ENCODE data around the gene TREM2.
"Not testable (repeated sequence)": the region's sequence is repeated elsewhere in the genome, so short reads cannot be mapped to it uniquely, and the experiment has no call there.

Gene TREM2

GRCh38 chr6:41162687-41163418 lies at the start of gene TREM2:
TREM2 (minus strand) TSS chr6:41163116; CDS start chr6:41163082, 34 bp downstream.
- no peak for DNase-seq (ENCODE audit: low read depth)

DNA sequence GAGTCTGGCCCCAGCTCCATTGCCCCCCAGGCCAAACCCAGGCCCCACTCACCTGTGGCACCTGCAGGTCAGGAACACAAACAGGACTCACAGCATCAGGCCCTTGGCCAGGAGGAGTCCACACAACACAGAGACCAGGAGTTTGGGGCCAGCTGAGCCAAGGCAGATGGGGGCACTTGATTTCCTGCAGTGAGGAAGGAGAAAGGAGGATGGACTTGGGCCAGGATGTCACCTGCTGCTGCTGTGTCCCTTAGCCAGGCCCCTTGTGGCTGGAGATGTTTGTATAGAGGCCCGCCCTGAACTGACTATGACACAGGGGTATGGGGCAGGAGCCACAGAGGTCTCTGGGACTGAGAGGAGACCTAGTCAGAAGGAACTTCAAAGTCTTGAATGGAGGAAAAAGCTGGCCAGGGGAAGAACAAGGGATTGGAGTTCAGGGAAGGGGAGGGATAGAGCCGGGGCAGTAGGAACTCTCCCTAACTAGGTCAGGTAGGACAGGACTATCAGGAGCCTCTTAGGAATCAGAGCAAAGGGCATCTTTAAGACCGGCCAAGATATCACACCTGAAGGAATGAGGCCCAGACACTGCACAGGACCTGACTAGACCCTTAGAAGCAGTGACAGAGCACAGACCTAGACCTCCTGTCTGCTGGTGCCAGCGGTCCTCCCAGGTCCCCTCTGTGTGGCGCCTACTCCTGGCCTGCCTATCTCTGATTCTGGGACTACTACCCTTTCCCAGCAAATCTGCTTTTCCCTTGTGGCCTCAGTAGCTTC lies 46.8 kb upstream of the TREM2 start:
- no peak for DNase-seq (ENCODE audit: low read depth)

DNA sequence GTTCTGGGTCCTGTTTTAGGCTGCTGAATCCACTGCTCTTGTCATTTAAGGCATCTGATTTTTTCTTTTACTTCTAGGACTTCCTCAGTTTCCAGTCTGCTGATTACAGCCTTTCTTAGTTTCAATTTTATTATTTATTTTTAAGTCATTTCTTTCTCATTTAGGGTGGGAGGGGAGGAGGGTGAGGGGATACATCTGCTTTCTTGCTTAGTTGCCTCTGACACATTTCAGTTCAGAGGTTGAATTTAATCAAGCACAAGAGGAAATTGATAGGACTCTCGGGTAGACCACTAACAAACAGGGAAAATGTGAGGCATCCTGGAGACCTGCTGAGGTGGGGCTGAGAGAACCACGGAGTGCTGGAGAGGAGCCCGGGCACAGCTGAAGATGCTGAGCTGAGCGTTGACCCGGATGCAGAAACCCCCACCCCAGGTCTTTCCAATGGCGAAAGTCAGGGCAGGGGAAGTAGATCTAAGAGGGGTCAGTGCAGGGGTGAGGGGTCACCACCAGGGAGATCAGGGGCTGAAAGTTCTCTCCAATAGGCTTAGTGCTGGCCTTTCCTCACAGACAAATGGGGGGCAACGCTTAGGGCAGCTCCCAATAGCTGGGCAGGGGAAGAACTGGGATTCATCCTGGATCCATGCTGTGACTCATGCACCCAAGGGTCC lies 45.7 kb upstream of the TREM2 start:
- no peak for DNase-seq (ENCODE audit: low read depth)

DNA sequence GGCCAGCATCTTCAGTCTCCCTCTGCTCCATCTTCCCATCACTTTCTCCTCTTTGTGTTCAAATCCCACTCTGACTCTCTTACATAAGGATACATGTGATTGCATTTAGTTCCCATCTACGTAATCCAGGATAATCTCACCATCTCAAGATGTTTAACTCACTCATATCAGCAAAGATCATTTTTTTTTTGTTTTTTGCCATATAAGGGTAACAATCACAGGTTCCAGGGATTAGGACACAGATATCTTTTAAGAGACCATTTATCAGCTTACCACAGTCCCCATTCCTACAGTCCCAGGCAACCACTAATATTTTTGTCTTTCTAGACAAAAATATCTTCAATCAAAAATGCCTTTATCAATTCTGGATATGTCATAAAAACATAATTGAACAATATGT lies 41.2 kb upstream of the TREM2 start:
- DNase-seq (ENCODE audit: low read depth) = no peak

GRCh38 chr6:41201764-41202173 lies 38.9 kb upstream of the TREM2 start:
- no peak for DNase-seq (ENCODE audit: low read depth)

DNA sequence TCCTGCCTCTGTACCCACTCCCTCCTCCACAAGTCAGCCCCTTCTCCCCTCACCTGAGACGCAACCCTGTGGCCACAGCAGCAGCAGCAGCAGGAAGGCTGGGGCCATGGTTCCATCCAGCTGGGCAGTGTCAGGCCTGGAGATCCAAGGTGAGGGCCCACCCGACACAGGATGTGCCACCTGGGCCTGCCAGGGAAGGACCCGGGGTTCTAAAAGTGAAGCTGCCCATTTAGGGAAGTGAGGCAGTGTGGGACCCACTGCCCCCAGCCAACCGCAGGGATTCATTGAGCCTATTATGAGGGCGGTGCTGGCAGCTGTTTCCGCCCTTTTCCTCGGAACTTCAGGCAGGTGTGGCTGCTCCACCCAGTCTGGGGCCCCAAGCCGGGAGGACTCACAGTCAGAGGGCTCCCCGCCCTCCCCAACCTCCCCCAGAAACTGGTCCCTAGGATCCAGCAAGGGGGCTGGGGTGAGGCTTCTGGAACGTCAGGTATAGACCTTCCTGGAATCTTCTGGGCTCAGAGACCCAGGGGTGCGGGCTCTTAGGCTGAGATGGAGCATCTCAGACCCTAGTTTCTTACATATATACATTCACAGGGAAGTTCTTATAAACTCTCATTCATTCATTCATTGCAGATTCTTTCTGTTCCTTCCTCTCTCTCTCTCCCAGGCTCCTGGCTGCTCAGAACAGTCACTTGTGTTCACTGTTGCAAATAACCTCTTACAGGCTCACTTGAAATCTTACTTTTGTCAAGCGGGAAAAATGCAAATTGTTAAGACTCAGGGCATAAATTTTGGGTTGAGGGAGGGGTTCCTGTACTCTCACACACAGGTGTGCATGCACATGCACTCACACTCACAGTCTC lies 38.2 kb upstream of the TREM2 start, which contains the start of gene TREML2:
TSS of gene TREML2 (minus strand) at position 249 of the 863 bp plus-strand sequence. CDS start at position 108, 141 bp downstream.
- no peak for DNase-seq (ENCODE audit: low read depth)

DNA sequence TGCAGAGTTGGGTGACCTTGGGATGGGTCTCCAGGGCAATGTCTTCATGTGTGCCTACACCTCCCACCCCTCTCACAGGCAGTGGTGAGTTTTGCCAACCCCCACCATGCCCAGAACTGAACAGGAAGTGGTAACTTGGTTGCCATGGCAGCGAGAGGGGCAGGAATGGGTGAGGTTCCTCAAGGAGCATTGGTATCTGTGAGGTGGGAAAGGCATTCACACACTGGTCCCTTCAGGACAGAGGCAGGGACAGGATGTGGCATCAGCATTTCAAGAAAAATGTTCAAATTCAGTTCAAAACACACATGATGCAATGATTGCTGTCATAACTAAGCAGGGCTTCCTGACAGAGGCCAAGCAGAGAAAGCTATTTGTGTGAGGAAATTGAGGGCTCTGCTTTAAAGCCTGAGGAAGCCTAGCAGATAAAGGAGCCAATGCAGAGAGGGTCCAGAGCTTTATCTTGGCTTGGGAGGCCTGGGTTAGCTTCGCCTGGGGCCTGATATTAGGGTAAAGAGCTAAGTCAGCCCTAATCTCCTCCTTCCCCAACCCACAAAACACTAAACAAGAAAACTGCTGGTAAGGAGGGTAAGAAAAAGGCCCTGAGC lies 37.5 kb upstream of the TREM2 start:
- DNase-seq (ENCODE audit: low read depth) = peak; percentile 39

GRCh38 chr6:41199552-41200246 lies 36.8 kb upstream of the TREM2 start:
- DNase-seq (ENCODE audit: low read depth) = no peak

- no peak for DNase-seq (ENCODE audit: low read depth)
Measured at GRCh38 chr6:41197234-41197633, 34.3 kb upstream of the TREM2 start.

DNA sequence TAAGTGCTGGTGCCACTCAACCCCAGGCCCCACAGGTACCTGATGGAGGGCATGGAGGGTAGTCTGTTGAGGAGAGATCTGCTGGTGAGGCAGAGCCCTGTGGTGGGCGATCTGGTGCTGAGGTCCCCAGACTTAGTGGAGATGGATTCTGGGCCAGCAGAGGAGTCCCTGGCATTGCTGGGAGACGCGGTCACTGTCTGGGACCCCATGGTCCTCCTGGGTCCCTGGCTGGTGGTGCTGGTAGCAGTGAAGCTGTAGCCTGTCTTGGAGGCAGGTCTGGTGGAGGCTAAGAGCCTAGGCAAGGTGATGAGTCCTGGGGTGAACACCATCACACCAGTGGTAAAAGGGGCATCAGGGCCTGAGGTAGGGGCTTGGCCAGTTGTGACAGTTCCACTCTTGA lies 31.5 kb upstream of the TREM2 start:
- DNase-seq (ENCODE audit: low read depth) = no peak

- DNase-seq (ENCODE audit: low read depth) = no peak
Measured at GRCh38 chr6:41193884-41194283, 31.0 kb upstream of the TREM2 start.

GRCh38 chr6:41193171-41193734 lies 30.3 kb upstream of the TREM2 start:
- DNase-seq (ENCODE audit: low read depth) = no peak

- no peak for DNase-seq (ENCODE audit: low read depth)
Measured at GRCh38 chr6:41191569-41191968, 28.7 kb upstream of the TREM2 start.

DNA sequence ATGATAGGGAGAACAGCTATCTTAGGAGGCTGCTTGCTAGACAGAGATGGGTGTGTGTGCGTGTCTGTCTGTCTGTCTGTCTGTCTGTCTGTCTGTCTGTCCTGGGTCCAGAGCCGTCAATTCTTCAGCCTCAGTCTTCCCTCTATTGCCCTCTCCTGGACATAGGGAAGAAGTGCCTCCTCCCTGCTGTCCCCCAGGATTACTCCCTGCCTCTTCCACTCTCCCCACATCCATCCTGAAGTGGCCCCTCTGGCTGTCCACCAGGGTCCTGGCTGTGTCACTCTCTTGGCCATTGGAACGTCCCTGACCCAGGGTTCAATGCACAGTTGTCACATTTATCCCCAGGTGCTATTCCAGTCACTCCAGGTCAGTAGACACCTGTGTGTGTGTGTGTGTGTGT lies 27.9 kb upstream of the TREM2 start:
- no peak for DNase-seq (ENCODE audit: low read depth)

GRCh38 chr6:41189967-41190366 lies 27.1 kb upstream of the TREM2 start:
- DNase-seq (ENCODE audit: low read depth) = no peak

DNA sequence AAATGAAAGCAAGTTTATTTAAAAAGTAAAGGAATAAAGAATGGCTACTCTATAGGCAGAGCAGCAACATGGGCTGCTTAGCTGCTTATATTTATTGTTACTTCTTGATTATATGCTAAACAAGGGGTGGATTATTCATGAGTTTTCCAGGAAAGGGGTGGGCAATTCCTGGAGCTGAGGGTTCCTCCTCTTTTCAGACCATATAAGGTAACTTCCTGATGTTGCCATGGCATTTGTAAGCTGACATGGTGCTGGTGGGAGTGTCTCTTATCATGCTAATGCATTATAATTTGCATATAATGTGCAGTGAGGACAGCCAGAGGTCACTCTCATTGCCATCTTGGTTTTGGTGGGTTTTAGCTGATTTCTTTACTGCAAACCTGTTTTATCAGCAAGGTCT lies 26.1 kb upstream of the TREM2 start:
- DNase-seq (ENCODE audit: low read depth) = not testable (repeated sequence)

DNA sequence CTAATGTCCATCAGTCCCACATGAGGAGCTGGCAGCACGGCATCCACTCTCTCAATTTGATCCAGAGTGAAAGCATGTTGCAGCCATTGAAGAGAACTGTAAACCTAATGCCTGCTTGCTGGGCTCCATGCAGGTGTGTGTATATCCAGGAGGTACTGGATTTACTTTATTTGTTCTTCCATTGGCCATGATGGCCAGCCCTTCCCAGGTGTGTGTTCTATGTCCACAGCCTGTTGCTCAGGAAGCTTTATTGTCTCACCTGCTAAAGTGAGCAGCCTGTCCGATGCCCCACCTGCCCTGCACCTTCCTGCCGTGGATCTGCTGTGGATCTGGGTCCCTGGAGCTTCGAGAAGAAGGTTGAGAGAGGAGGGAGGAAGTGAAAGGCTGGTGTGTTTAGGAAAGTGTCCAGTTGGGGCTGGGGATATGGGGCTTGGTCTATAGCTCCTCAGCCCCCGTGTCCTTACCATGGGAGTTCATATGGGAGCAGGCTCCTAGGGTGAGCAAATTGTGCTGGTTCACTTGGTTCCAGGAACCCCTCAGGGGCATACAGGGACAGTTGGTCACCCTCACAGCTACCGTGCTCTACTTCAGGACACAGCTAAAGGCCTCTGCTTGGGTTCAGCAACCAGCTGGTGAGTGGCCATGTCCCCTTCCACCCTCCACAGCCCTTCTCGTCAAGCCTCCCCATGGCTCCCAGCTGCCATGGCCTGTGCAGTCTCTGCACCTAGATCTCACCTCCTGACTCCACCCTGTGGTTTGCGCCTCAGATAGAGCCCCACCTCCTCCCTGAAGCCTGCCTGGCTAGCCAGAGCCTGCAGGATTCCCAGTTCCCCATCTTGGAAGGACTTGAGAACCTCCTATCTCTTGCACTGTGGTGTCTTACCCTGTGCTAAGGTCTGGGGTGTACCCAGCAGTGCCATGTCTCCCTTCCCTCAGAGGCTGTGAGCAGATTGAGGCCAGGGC lies 25.3 kb upstream of the TREM2 start:
- no peak for DNase-seq (ENCODE audit: low read depth)

DNA sequence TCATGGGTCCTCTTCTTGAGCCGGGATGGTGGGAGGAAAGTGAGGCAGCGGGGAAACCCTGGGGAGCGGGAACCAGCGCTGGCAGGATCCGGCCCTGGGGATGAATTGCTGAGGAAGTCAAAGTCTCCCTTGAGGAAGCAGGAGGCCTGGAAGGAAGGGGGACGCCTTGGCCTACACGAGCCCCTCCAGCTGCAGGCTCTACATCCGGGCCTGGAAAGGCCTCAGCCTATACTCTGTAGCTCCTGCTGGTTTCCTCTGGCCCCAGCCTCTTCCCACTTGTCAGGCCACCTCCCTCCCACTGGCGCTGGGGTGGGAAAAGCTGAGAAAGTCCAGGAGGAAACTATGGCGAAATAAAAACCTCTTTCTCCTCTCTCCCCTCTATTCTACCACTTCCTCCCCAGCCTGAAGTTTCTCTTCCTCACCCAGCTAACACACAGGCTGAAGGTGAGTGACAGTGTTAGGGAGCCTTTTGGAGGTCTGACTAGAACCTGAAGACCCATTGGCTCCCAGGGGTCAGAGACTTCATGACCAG lies 23.2 kb upstream of the TREM2 start:
- no peak for DNase-seq (ENCODE audit: low read depth)

- DNase-seq (ENCODE audit: low read depth) = no peak
Measured at GRCh38 chr6:41184761-41185160, 21.8 kb upstream of the TREM2 start.
